NCI-H2107 treated with DMSO at 0.1 percent for 48 hours (cell line): ENCODE measurements around the gene ING5.

Experiments
- DNase-seq: peaks from one replicate; lab custom pipeline; 2025; ENCODE audit not compliant: unreplicated experiment; lab: John Stamatoyannopoulos, UW

The ING5 gene

GRCh38 chr2:241672243-241673188, 29.3 kb upstream of the ING5 start:
- DNase-seq = no peak

DNA sequence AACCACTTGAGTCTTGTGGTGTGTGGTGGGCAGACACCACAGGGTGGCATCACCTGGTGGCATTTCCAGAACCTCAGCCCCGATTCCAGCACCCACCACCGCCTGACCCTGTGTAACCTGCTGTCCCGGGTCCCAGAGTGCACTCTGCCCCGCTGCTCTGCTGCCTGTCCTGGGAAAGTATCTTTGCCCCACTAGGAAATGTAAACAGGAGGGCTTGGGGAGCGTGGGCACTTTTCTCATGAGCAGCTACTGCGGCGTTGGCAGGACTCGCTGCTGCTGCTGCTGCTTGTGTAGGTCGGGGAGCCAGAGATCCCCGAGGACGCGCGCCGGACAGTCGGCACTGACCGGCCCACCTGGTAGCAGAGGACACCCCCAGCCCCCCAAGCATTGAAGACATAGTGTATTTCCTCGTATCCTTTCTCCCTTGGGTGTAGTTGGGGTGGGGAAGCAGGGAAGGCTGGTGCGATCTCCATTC, 28.6 kb upstream of the ING5 start:
- no peak for DNase-seq

GRCh38 chr2:241673797-241674725, 27.8 kb upstream of the ING5 start:
- no peak for DNase-seq

DNA sequence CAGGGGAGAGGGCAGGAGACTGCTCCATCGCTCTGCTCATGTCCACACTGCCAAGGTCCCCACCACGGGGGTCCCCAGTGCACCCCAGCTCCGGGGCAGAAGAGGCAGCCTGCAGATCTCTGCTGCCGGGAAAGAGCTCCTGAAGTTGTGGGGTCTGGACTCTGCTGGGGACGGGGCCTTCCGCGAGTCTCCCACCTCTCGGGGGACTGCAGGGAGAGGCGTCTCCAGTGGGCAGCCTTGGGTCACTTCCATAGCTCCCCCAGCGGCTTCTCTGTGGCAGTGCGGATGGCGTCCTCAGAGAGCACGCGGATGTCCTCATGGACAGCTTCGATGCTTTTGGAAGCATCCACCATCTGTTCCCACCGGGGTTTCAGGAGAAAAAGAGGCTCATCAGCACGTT, 26.0 kb upstream of the ING5 start:
- no peak for DNase-seq

GRCh38 chr2:241676665-241677064, 25.2 kb upstream of the ING5 start:
- DNase-seq = no peak

DNA sequence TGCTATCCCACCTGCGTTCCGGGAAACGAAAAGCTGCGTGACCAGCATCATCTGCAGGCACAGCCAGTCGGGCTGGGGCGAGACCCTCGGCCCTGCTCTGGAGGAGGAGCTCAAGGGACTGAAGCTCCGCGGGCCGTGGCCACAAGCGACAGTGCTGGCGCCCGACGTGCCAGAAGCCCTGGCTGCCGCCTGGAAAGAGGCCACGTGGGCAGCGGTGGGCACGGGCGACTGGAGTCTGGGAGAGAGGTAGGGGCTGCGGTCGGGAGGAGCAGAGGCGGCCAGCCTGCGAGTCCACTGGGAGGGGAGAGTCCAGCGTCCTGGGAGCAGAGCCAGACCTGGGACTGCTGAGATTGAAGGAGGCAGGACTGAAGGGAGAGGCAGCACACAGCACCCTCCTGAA, 24.4 kb upstream of the ING5 start:
- no peak for DNase-seq

DNA sequence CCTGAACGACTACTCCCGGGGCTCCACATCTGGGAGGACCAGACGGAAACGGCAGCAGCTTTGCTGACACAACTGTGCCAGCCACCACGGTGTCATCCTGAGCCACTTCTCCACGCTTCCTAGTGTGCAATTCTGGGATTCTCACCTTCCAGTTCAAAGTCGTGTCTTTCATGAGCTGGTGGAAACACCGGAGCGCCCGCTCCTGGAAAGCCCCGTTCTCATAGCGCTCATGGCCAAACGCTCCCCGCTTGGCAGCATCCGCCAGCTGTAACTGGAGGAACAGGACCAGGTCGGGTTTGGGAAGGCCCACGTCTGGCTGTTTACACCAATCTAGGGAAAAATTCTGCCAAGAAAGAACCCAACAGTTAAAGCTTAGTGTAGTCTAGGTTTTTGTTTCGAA, 23.5 kb upstream of the ING5 start:
- no peak for DNase-seq

DNA sequence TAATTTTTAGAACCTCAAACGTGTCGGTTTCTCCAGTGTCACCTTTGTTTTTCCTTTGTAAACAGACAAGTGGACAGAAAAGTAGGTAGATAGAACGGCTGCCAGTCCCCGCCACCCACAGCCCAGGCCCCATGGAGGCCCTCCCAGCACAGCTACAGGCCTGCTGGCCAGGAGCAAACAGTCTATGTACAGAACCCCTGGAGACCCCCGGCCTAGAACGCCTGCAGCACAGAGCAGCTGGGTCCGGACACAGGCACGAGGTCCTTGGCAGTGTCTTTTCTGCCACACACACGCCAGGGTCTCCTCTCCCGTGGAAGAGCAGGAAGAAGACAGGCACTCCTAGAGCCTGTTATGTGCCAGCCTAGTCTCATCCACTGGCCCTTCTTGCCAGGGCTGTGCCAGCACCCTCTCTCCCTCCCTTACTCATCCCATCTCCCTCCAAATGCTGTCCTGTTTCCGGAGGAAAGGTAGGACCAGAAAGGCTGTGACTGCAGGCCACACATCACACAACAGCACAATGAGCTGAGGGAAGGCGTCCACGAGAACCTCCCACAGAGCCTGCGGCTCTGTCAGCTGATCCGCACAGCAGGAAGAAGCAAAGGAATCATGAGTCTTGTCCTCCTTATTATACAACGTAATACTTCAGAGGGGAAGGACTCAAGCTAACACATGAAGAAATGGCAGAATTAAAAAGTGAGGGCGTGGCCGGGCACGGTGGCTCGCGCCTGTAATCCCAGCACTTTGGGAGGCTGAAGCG, 22.9 kb upstream of the ING5 start:
- DNase-seq = no peak

DNA sequence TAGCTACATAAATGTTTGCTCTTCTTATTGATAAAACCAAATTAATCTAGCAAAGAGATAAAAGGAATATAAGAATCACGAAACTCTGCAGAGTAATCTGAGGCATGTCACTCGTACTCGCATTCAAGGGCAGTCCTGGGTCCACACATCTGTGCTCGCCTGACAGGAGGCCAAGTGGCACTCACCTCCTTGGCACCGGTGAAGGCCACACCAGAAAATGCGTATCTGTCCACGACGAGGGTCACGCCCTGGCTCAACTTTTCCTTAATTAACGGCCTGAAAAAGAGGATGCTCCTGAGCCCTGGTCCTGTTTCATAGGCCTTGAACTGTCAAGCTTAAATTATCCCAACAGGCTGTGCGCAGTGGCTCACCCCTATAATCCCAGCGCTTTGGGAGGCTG, 21.8 kb upstream of the ING5 start:
- no peak for DNase-seq

- no peak for DNase-seq
Observed at GRCh38 chr2:241680827-241681599, 20.8 kb upstream of the ING5 start.

DNA sequence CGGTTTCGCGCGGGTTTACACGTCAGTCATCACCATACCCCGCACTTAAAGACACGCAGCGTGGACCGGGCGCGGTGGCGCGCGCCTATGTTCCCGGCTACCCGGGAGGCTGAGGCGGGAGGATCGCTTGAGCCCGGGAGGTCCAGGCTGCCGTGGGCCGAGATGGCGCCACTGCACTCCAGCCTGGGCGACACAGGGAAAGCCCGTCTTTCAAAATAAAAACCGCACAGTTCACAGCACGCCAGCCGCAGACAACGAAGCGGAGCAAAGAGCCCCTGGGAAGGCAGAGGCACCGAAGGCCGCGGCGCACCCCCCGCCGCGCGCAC, 15.6 kb upstream of the ING5 start:
- DNase-seq = no peak

GRCh38 chr2:241686650-241687425, 15.0 kb upstream of the ING5 start, which contains the start of gene DTYMK:
DTYMK (minus strand) TSS chr2:241686815; CDS start chr2:241686783, 32 bp downstream.
- DNase-seq = peak; percentile 90

DNA sequence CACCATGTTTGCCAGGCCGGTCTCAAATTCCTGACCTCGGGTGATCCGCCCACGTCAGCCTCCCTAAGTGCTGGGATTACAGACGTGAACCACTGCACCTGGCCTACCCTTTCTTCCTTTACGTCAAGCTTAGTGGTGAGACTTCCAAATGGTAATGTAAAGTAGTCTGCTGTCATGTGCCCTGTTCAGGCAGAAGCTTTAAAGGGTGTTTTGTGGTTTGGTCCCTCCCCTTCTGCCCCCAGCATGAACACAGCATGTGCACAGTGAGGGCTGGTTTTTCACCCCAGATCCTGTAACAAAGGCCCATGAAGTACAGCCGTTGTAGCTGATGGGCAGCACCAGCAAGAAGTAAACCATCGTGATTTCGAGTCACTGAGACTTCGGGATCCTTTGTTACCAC, 12.5 kb upstream of the ING5 start:
- no peak for DNase-seq

- no peak for DNase-seq
Observed at GRCh38 chr2:241690202-241690717, 11.6 kb upstream of the ING5 start.

DNA sequence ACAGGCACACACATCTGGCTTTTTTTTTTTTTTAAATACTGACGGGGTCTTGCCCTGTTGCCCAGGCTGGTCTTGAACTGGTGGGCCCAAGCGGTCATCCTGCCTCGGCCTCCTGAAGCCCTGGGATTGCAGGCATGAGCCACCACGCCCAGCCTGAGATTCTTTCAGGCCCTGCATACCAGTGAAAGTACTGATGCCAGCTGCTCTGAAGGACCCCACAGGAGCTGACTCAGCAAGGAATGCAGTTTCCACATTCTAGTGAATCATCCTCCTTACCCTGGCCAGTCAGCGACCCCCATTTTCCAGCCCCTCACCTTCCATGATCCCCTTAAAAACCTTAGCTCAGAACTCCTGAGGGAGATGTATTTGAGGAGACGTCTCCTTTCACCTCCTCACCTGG, 9.4 kb upstream of the ING5 start:
- no peak for DNase-seq

DNA sequence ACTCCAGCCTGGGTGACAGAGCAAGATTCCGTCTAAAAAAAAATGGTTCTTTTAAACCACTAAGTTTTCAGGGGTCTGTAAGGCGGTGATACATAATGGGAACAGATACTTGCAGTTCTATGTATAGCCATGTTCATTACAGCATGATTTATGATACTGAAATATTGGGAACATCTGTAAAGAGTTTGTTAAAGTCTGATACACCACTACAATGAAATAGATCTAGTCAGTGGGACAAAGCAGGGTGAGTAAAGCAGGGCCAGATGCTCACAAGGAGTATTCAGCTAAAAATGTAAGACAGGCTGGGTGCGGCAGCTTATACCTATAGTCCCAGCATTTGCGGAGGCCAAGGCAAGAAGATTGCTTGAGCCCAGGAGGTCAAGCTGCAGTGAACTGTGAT, 6.2 kb upstream of the ING5 start:
- no peak for DNase-seq

DNA sequence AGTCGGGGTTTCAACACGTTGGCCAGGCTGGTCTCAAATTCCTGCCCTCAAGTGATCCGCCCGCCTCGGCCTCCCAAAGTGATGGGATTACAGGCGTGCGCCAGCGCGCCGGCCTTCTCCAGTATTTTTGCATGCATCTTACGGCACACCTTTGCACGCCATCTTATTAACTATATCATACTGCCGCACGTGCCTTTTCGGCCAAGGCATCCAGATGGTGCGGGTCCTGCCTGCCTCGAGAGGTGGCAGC, 765 bp upstream of the ING5 start:
- DNase-seq = no peak

DNA sequence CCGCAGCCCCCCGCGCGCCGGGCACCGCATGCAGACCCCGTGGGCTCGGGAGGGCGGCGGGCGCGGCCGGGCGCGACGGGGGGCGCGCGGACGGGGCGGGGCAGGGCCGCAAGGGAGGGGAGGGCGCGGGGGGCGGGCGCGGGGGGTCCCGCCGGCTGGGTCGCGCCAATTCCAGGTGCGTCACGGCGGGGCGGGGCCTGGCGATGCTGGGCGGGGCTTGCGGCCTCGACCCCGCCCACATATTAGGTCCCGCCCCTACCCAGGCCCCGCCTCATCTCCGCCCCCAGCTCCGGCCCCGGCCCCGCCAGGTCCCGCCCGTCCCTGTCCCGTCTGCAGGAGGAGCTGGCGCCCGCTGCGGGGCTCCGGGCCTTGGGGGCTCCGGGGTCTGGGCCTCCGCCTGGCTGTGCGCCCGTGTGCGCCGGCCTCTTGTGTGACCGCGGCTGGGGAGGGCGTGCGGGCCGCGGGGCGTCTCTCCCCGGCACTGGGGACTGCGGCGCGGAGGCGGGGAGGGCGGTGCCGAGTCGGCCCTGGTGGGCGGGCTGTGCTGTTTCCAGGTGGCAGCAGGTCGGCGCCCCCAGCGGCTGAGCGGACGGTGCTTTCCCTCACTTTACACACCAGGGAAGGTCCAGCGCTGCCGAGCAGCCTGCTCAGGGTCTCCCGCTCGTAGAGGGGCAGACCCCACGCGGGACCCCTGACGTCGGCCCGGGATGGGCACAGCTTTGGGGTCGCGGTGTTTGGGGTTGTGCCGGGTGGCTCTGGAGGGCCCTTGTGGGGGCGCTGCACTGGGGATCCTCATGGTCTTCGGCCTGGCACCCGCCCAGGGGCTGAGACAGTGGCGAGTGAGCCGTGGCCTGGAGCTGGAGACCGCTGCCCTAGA, 554 bp downstream of the ING5 start:
- no peak for DNase-seq
